GM18511 (cell line): ENCODE measurements around the gene PTCD1.
A peak's percentile ranks its signal among the peaks of the same experiment; 100 is the strongest.

Experiments used
- ATAC-seq: cut with Tn5 transposase; IDR thresholded peaks from one replicate; pipeline ENCODE4 v1.9.1; 2021; ENCODE audit warnings: mild to moderate bottlenecking, moderate library complexity; ENCODE audit not compliant: unreplicated experiment

Gene PTCD1, protein sequence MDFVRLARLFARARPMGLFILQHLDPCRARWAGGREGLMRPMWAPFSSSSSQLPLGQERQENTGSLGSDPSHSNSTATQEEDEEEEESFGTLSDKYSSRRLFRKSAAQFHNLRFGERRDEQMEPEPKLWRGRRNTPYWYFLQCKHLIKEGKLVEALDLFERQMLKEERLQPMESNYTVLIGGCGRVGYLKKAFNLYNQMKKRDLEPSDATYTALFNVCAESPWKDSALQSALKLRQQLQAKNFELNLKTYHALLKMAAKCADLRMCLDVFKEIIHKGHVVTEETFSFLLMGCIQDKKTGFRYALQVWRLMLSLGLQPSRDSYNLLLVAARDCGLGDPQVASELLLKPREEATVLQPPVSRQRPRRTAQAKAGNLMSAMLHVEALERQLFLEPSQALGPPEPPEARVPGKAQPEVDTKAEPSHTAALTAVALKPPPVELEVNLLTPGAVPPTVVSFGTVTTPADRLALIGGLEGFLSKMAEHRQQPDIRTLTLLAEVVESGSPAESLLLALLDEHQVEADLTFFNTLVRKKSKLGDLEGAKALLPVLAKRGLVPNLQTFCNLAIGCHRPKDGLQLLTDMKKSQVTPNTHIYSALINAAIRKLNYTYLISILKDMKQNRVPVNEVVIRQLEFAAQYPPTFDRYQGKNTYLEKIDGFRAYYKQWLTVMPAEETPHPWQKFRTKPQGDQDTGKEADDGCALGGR

DNA sequence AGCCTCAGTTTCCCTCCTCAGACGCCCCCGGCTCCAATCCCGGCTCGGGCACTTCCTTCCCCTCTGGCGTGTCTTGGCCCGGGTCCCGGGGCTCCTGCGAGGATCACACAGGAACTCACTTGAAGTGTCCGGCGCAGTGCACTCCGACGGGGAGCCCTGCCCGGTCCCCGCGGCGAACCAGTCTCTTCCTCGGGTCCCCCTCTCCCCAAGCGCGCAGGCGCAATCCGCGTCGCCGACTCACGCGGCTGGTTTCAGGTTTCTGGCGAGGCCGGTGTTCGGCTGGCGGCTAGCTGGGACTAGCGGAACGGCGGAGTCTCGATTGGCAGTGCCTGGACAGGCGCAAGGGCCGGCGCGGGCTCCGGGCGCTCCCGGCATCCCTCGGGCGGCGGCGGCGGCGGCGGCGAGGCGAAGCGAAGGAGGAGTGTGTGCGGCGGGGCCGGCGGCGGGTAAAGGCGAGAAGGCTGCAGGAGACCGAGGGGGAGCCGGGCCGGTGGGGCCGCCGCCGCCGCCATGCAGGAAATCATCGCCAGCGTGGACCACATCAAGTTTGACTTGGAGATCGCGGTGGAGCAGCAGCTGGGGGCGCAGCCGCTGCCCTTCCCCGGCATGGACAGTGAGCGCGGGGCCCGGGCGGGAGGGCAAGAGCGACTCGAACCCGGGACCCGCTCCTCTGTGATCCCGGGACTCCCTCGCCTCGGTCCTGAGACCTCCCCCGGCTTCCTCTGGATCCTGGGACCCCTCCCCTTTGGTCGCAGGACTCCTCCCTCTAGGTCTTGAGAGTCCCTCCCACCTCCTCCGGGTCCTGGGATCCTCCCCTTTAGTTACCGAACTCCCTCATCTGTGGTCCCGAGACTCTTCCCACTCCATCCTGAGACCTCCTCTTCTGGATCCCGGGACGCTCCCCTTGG is at the start of gene PTCD1, which contains the start of gene CPSF4:
TSS of gene PTCD1 (minus strand) at position 226 of the 908 bp plus-strand sequence. CDS start 3,556 bp downstream, outside the sequence.
TSS of gene CPSF4 (plus strand) at position 371 of the 908 bp plus-strand sequence. CDS start at position 511, 140 bp downstream.
- peak; percentile 95 for ATAC-seq

DNA sequence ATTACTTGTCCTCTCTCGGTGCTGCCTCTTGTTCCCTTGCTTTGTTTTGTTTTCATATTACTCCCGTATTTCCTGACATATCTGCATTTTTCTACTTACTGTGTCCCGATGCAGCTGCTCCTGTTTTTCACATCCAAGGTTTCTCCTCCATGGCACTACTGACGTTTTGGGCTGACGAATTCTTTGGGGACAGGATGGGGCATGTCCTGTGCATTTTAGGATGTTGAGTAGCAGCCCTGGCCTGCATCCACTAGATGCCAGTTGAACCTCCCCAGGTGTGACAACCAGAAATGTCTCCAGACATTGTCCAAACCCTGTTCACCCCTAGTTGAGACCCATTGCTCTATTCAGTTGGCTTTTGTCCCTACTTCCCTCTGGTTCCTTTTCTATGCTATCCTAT is 46.5 kb upstream of the PTCD1 start:
- no peak for ATAC-seq

DNA sequence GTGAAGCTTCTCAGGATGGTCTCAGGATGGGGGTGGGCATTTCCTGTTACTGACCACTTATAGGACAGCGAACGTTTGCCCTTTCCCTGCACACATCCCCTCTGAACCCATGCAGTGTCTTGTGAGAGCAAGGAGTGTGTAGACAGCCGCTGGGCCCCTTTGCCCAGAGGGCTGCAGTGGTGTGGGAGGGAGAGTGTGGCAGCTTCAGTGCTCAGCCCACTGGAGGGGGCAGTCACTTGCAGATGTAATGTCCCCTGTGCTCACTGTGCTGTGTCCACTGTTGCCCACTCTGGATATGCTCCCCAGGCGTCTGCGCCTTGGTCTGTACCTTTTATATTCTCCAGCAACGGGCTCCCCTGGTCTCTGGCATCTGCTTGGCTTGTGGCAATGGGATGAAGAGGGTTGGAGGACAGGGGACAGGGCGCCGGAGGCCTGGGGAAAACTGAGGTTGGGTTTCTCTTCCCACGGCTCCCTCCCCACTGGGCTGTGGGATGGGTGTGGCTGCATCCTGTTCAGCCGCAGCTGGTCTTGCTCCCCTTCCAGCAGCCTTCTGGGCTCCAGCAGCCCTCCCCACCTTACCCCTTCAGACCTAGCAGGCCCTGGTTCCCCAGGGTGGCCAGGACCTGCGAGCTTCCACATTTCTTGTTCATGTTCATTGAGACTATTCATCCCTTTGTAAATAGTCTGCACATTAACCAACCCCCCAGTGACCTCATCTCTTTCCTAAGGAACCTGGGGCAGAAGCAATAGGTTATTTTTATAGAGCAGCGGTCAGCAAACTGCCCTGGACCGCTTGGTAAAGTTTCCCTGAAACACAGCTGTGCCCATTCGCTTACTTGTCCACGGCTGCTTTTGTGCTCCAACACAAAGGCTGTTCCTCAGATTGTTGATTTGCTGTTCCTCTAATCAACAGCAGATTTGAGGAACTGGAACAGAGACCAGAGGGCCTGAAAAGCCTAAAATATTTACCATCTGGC is 40.2 kb upstream of the PTCD1 start:
- no peak for ATAC-seq

DNA sequence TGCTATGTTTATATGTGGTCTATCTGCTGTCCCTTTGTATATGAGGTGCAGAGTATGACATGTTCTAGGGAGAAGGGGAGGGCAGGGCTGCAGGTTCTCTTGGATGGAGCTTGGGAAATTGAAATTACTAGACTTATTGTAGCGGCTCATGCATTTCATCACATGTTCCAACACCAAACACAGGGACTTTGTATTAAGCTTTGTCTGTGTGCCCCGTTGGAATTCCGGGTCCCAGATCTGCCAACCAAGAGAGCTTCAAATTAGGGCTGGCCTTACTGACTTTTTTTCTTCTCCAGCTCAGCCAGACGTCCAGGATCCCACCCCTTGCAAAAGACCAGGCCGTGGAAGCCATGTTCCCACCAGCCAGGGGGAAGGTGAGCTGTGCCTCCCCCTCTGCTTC is 37.5 kb upstream of the PTCD1 start:
- ATAC-seq = no peak

DNA sequence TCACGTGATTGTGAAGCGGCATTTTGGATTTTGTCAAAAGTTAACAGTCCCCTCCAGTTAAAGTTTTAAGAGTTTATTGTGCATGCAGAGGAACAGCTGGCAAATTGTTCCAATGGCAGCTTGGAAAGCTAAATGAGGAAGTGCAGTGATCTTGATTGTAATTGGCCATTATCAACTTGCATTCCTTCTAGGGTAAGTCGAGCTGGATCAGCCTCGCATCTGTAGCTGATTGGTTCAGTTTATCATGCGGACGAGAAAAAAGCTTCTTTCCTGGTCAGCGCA is 34.7 kb upstream of the PTCD1 start:
- ATAC-seq = peak; percentile 7

DNA sequence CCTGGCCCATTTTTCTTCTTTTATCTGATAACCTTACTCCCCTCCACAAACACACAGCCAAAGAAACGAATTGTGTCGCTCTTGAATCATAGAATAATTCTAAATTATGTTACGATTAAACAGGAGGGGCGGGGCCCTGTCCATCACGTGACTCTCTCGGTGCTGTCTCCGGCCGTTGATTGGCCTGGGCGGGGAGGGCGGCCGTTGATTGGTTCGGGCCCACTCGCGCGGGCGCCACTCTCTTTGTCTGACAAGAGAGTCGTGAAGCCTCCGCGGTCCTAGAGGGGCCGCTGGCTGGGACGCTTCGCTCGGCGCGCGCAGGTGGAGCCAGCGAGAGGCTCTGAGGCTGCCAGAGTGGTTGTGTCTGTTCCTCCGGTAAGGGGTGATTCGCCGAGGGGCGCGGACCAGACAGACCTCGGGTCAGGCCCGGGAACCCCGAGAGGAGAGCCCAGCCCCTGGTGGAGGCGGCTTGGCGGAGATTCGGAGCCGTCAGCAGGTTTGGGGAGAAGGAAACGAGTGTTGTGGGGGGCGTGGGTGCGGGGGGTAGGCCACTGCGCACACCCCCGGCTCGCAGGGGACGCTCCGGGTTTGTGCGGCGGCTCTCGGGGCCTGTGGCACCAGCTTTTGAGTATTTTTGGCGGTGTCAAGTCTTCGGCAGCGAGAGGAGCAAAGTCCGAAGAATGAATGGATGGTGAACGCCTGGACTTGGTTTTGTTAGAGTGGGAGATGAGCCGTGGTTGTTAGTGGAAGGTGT is 34.1 kb upstream of the PTCD1 start, which contains the start of gene ZNF789:
TSS of gene ZNF789 (plus strand) at position 330 of the 754 bp plus-strand sequence. CDS start 3,567 bp downstream, outside the sequence.
- ATAC-seq = peak; percentile 96

DNA sequence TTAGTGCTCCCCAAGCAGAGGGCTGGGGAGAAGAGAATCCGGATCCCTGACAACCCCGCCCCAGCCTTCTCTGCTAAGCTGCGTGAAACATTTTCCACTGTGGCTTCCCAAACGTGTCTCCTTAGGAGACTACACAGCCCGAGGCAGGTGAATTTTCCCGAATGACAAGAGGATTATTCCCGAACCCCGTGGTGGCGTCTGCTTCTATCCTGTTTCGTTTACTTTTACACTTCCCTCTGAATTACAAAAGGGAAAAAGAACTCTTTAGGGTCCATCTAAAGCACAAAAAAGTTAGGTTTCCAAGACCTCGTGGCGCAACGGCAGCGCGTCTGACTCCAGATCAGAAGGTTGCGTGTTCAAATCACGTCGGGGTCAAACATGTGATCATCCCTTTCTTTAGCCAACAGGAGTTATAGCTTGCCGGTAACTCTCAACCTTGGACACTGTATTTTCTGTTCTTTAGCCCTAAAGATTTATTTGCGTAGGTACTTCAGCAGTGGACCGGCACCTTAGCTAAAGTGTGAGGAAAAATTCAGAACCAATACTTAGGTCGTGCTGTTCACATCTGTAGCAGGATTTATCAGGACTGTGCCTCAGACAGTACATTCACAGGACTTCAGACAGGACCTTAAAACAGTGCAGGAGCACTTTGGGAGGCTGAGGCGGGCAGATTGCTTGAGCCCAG is 30.9 kb upstream of the PTCD1 start:
- ATAC-seq = no peak

DNA sequence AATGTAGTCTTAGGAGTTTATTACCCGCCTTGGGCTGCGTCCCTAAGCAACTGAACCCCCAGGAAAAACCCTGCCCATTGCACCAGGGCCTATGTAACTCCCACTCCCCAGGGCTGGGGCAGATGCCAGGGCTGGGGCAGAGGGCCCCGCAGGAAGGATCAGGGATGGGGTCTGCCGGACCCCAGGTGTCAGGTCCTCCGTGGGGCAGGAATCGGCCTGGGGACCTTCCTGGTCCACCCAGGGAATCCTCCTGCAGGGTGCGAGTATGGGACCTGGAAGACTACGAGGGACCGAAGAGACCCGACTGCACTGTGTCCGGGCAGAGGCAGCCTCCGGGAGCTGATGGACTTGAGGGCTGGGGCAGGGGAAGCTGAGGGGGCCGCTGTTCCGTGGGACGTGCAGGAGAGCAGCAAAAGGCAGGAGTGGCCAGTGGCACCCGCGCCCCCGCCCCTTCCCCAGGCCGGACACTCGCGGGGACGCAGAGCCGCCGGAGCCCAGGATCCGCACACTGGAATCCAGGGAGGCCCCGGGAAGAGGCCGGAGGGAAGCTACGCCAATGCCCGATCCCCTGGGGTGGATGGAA is 29.8 kb upstream of the PTCD1 start:
- no peak for ATAC-seq

DNA sequence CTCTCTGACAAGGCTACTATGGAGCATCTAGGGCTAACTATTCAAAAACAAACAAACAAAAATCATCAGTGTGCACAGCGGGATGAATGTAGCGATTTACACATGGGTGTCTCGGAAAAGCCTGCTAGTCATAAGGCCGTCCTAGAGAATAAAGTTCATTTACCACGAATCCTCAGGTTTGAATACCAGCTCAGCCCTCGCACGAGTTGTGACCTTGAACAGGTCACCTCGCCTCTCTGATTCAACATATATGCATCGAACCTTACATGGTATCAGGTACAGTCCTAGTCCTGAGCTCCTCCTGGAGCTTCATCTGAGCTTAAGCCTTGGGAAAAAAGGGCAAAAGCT is 26.8 kb upstream of the PTCD1 start:
- ATAC-seq = no peak

DNA sequence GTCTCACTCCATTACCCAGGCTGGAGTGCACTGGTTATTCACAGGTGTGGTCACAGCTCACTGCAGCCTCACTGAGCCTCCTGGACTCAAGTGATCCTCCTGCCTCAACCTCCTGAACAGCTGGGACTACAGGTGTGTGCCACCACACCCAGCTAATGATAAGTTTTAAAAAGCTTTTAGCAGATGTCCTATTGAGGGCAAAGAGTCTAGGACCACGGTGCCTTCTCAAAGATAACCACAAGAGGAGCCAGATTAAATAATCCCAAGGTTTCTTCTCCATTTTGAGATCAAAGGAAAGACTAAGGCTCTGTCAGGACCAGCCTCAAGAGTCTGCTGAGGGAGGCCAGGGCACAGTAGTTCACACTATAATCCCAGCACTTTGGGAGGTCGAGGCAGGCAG is 22.6 kb upstream of the PTCD1 start:
- no peak for ATAC-seq

DNA sequence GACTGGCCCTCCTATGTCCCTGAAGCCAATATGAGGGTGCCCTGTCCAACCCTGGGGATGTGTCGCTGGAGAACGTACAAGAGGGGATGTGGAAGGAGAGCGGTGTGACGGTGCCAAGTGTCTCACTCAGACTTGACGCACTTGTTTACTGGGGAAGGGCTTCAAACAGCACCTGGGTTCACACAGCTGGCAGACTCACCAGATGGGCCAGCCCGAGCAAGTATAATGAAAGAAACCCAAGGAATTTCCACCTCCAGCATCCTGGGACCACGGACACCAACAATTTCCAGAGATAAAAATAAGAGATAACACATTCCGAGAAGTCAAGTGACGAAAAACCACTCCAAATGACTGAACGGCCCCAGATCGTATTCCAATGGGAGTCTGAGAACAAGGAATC is 22.1 kb upstream of the PTCD1 start:
- ATAC-seq = no peak

DNA sequence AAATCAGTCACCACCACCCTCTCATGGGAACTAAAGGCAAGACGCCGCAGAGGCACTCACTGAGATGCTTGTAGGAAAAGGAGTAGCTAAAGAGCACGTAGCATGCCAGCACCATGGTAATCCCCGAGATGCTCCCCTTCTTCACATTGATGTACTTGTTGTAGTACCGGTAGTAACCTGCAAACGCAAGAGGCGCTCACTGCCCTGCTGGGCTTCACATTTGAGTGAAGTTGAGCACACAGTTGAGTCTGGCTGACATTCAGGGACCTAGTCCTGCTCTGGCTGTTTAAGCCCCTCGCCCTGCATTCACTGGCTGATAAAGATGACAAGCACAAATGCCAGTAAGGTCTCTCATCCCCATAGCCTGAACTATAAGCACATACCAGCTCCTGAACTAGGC is 20.5 kb upstream of the PTCD1 start:
- no peak for ATAC-seq

DNA sequence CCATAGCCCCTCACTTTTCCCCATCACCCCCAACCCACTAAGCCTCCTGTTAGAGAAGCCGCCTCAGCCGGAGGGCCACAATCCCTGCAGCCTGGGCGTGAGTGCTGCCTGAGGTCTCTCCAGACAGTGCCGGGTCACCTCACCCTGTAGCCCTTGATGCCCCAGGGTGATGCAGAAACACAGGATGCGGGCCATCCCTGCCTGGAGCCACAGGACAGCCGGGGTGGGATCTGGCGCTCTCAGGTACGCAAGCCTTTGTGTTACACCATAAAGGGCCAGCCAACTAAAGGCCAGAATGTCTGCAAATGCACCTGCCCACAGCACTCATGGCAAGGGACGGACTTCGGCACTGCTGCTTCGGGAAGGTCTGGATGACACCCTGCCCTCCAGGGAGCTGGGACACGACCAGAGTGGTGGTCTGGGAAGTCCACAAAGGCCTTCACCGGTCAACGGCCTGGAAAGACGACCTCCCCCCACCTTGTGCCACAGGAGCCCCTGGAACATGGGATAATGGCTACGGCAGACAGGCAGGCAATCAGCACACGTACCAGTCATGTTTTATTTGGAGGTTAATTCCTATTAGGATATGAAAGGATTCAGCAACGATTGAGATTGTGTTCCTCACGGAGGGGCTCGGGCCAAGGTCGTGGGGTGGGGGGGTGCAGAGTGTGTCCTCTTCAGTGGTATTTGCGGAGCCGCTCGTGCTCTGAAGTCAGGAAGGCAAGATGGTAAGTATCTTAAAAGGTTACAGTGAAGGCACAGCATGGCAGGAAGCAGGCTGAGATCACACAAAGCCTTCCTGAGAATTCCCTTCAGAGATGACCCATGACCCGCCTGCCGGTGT is 19.3 kb upstream of the PTCD1 start:
- ATAC-seq = no peak

DNA sequence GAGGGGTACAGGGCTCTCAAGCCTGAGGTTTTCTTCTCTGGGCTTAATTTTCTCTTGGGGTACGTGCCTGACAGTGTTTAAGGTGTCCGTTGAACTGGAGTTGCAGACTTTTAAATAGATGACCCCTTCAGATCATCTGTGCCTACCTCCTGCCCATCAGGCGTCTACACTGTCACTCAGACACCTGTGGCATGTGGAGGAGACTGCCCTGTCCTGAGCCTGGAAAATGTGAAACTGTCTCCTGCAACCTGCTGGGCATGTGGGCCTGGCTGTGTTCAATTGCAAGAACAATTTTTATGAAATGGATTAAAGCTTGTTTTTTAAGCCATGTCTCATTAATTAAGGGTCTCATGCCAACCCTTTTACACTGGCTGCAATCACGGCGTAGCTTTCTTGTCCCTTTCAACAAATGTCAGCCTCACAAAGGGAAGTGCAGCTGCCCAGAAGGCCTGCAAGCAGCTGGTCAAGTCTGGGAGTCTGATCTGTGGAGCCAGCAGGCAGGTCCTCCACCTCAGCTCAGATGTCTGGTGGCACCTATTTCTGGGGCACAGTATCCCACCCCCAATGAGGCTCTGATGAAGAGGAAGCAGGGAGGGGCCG is 18.6 kb upstream of the PTCD1 start:
- no peak for ATAC-seq

DNA sequence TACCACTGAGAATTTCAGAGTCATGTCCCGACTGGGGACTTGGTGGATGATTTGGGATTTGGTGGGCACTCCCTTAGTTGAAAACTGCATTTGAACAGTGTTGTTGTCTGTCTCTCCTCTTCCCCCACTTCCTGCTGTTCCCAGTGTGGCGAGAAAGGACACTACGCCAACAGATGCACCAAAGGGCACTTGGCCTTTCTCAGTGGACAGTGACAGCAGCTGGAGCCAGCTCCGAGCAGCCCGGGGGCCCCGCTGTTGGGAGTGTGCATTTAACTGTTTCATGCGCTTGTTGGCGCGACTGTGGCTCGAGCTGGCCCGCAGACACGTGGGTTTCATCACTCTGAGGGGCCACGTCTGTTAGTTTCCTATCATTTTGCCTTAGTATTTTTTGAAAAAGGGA is 17.7 kb upstream of the PTCD1 start:
- ATAC-seq = no peak

DNA sequence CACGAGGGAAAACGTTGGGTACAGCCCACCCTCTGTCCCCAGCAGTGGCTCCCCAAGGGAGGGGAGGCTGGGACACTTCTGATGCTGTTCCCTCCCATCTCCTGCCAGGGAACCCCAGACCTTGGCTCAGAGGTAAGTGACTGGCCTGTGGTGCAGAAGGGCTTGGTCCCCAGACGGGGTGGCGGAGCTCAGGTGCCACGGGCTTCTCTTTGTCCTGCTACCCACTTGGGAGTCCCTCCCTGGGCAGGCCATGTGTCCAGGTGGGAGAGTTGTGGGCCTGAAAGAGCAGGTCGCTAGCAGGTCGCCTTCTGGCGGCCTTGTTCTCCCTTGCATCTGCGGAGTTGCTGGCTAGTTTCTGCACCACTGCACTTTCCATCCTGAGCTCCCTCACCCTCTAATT is 17.3 kb upstream of the PTCD1 start:
- ATAC-seq = no peak

DNA sequence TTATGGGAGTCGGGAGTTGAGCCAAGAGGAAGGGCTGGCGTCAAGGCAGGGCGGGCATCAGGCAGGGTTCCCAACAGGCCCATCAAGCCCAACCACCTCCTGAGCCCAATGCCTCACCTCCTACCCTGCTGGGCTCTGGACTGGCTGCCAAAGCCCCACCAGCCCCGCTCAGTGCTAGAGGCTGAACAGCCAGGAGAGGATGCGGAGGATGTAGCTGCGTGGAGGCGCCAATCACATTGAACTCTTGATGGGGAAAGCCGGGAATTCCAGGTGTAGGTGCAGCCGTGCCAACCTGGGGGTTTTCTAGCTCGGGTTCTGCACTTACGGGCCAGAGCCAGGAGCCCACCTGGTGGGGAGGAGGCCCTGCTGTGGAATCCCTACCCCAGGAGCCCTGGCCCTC is 14.5 kb upstream of the PTCD1 start:
- no peak for ATAC-seq
